Pancreas (tissue), 10 donors: Measurements from ENCODE around the gene XRCC1. TPM values are rescaled to one million over a fixed set of nuclear protein-coding genes. Genes with fewer than 3 reads are reported as not detected.
"Not testable (repeated sequence)": the region's sequence is repeated elsewhere in the genome, so short reads cannot be mapped to it uniquely, and the experiment has no call there.

Experiments
- ATAC-seq, 4 donors: fragments of 200-7000 bp; cut with Tn5 transposase; one replicate each; pipeline versions ENCODE4 v1.8.0 to v1.9.1; 2020; ENCODE audit warnings: mild to moderate bottlenecking in 4 of 4, moderate library complexity in 4 of 4
- DNase-seq, 6 donors: peaks; one replicate each; pipeline ENCODE4 v3.0.0-alpha.2; 2020
- FAIRE-seq: peaks from 2 replicates; lab custom pipeline; 2012; peaks lifted over from hg19 to GRCh38; lab: Jason Lieb, UNC
- H3K27ac ChIP-seq, 4 donors: fragments of 200-600 bp; sonication (generic); 1 replicate in 3 of 4; 2 replicates in 1 of 4; pipeline versions ENCODE4 v1.5.0 to v1.8.0; 2020
- H3K27me3 ChIP-seq, 4 donors: fragments of 200-600 bp; one replicate each; pipeline ENCODE4 v1.8.0; 2021
- H3K36me3 ChIP-seq, 3 donors: fragments of 200-600 bp; sonication (generic) in 1 of 3; one replicate each; pipeline versions ENCODE4 v1.5.0 to v1.8.0; 2020 to 2021
- H3K4me1 ChIP-seq, 3 donors: fragments of 200-600 bp; one replicate each; pipeline ENCODE4 v1.8.0; 2021
- H3K4me3 ChIP-seq, 4 donors: fragments of 200-600 bp; sonication (generic) in 2 of 4; one replicate each; pipeline versions ENCODE4 v1.5.0 to v1.8.0; 2020 to 2021
- H3K9me3 ChIP-seq, 4 donors: fragments of 200-600 bp; one replicate each; pipeline ENCODE4 v1.8.0; 2021
- CTCF ChIP-seq, 4 donors: fragments of 200-600 bp; sonication (generic) in 3 of 4; IDR thresholded peaks; one replicate each; pipeline versions ENCODE4 v1.5.0 to v1.8.0; 2021; ENCODE audit warnings: antibody characterized with exemption in 4 of 4
- WGBS, 2 donors: extraction: QIAGEN DNeasy Blood & Tissue Kit; methylation state at CpG; one replicate each; pipeline ENCODE4 v1.1.7; 2013; 5-methylcytosine and 5-hydroxymethylcytosine counted together
- intact Hi-C, 3 donors: fragments of 100-400 bp; cut with DNase I; formaldehyde crosslinking; loops; one replicate each; pipeline versions ENCODE4 v1.11.1 to v1.14.2; 2022
- polyA plus RNA-seq, 2 donors: library from polyadenylated mRNA; stranded (reverse); fragments of 200-250 nt; gene quantifications; one replicate each; pipeline ENCODE4 v1.2.3, GENCODE V29; 2013
- total RNA-seq, 6 donors: library from RNA; stranded (reverse); fragmentation: NEBNext Ultra II Directional in 4 of 6; extraction: Animal tissue kit (Norgen Biotek cat#: 25700) in 4 of 6; gene quantifications; one replicate each; pipeline versions ENCODE4 v1.2.1 to v1.2.4, GENCODE V29; 2021 to 2023
- donor health status: healthy with polysubstance abuse.
- donor health status: DM: no; HTN: no; CAD: no; lungs with moderate emphysema.
- donor health status: DM: no; HTN: no; CAD: no.
- donor health status: control.
- donor health status: control.
- donor health status: Bipolar disorder and iron deficiency.
- donor health status: DM: yes; HTN: yes; CAD: no.
- donor health status: DM: no; HTN: no; CAD: no.
- donor health status: DM: no; HTN: no; CAD: no.
- donor health status: DM: yes; HTN: yes; CAD: no.

Gene XRCC1
- total and polyA plus RNA-seq, 8 donors, result 9.3 to 19.3 (median 12.8) TPM

GRCh38 chr19:43522929-43523328 is 52.4 kb downstream of the XRCC1 start:
- intact Hi-C loops, result loop anchor here in 2 of 3 donors (5.0 kb wide), 1 partner anchor 76 kb away; no protein-coding TSS in a partner anchor
- 77 to 79% methylated on average over 5 of the region's 5 CpGs for WGBS, 2 donors

GRCh38 chr19:43519436-43520088 is 55.8 kb downstream of the XRCC1 start:
- ATAC-seq (peak; percentile 60 to 98 (median 92)), FAIRE-seq (peak; percentile 64), DNase-seq (peak; percentile 62 to 86 (median 82))
- Histone ChIP-seq H3K4me3 (no peak overlapping the region), H3K9me3 (no peaks in the 10 kb centered on the region), H3K36me3 (no peaks in the 10 kb centered on the region), H3K27ac (no peak overlapping the region), H3K4me1 (peaks cover 0 to 2% (median under 1%) of the 10 kb centered on the region in 3 donors), H3K27me3 (no peaks in the 10 kb centered on the region)
- intact Hi-C loops, result loop anchor here (5.0 kb wide), 1 partner anchor 72 kb away; no protein-coding TSS in a partner anchor
- WGBS, 2 donors, result 36 to 42% methylated on average over 10 of the region's 10 CpGs
- TF ChIP-seq CTCF (IDR thresholded peaks at IDR 0.05), result peak; percentile 83 to 92 (median 86)

More at GRCh38 chr19:43522929-43523328, 52.4 kb downstream of the XRCC1 start:
- Histone ChIP-seq H3K36me3 (no peaks in the 10 kb centered on the region), H3K27me3 (no peaks in the 10 kb centered on the region), H3K4me3 (no peak overlapping the region), H3K9me3 (no peaks in the 10 kb centered on the region), H3K27ac (no peak overlapping the region), H3K4me1 (peaks cover 0 to 20% (median 13%) of the 10 kb centered on the region in 3 donors)
- no peak for TF ChIP-seq CTCF (IDR thresholded peaks at IDR 0.05)
- DNase-seq (no peak), ATAC-seq (no peak), FAIRE-seq (no peak)

GRCh38 chr19:43518051-43518450 is 57.3 kb downstream of the XRCC1 start:
- intact Hi-C loops, result loop anchor here in 1 of 3 donors (5.0 kb wide), 1 partner anchor 71 kb away; no protein-coding TSS in a partner anchor
- Histone ChIP-seq H3K4me1 (no peaks in the 10 kb centered on the region), H3K36me3 (no peaks in the 10 kb centered on the region), H3K27ac (no peak overlapping the region), H3K27me3 (no peaks in the 10 kb centered on the region), H3K4me3 (no peak overlapping the region), H3K9me3 (no peaks in the 10 kb centered on the region)
- ATAC-seq (no peak), FAIRE-seq (no peak), DNase-seq (no peak)
- TF ChIP-seq CTCF (IDR thresholded peaks at IDR 0.05), result no peak
- 74 to 94% methylated on average over 4 of the region's 4 CpGs for WGBS, 2 donors

- H3K9me3 ChIP-seq, result not testable (repeated sequence)
Observed at GRCh38 chr19:43512399-43512798, 62.9 kb downstream of the XRCC1 start.

GRCh38 chr19:43511324-43511723 is 64.0 kb downstream of the XRCC1 start:
- Histone ChIP-seq H3K36me3 (peaks cover 0 to 2% (median 0%) of the 10 kb centered on the region in 3 donors), H3K4me3 (no peak overlapping the region), H3K9me3 (no peaks in the 10 kb centered on the region), H3K4me1 (no peaks in the 10 kb centered on the region), H3K27ac (no peak overlapping the region), H3K27me3 (no peaks in the 10 kb centered on the region)
- 91 to 94% methylated on average over 5 of the region's 5 CpGs for WGBS, 2 donors
- no peak for DNase-seq
- no peak for ATAC-seq
- FAIRE-seq, result no peak
- TF ChIP-seq CTCF (IDR thresholded peaks at IDR 0.05), result no peak
- intact Hi-C loops, result no loop called here

More at GRCh38 chr19:43512399-43512798, 62.9 kb downstream of the XRCC1 start:
- H3K27ac ChIP-seq, H3K4me3 ChIP-seq, ATAC-seq, H3K27me3 ChIP-seq, H3K4me1 ChIP-seq, intact Hi-C loops, H3K36me3 ChIP-seq, DNase-seq, FAIRE-seq: not testable (repeated sequence)
